HG03039 (cell line): Measurements from ENCODE around the gene CHRM4.

Experiments used
- ATAC-seq: cut with Tn5 transposase; IDR thresholded peaks from one replicate; pipeline ENCODE4 v1.9.1; 2021; ENCODE audit warnings: mild to moderate bottlenecking, moderate library complexity; ENCODE audit not compliant: unreplicated experiment

The CHRM4 gene

DNA sequence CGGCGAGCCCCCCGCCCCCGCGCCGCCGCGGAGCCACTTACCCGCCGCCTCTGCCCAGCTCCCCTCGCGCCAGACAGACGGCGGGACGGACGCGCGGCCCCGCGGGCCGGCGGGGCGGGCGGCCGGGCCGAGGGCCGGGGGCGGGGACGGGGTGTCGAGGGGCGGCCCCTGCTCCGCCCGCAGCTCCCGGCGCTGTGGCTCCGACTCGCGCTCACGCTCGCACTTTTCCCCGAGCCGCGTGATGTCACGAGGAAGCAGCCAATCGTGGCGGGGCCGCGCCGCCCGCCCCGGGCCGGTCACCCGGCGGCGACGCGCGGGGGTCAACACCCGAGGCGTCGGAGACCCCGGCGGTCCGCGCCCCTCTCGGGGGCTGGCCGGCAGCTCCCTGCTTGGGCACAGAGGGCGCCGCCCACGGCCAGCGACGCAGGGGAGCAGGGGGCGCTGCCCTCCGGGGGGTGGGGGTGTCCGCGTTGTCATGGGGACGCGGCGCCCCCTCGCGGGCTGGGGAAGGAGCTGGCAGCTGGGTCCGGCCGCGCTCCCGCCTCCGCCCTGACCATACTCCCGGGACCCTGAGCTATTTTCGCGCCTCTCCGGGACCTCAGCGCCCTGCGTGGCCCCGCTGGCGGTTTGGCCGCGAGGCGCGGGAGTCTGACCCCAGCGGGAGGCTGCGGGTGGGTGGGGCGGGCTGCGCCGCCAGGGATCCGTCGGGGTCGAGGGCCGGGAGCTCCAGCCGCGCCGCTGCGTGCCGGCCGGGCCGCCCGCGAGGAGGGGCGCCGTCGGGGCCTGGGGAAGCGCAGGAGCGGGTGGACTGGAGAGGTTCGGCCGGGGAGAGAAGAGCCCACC, at the start of gene CHRM4:
Gene CHRM4 (minus strand): TSS at position 199 of the 843 bp plus-strand sequence. CDS start 5,219 bp downstream, outside the sequence.
- ATAC-seq = no peak

DNA sequence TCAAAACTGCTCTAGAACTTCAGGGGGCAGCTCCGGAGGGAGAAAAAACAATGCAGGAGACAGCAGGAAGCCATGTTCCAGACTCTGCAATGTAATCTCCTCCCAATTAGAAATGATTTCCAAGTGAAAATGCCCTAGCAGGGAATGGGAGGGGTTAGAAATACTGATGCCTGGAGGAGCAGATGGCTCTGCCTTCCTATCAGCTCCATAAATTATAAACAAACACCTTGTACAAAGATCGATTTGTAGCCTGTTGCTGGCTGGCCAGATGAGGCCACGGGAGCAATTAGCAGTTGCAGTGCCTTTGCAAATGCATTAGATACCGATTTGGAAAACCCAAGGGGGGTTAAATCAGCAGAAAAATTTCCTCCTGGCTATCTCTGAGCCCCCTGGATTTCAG, 46.6 kb upstream of the CHRM4 start:
- no peak for ATAC-seq

DNA sequence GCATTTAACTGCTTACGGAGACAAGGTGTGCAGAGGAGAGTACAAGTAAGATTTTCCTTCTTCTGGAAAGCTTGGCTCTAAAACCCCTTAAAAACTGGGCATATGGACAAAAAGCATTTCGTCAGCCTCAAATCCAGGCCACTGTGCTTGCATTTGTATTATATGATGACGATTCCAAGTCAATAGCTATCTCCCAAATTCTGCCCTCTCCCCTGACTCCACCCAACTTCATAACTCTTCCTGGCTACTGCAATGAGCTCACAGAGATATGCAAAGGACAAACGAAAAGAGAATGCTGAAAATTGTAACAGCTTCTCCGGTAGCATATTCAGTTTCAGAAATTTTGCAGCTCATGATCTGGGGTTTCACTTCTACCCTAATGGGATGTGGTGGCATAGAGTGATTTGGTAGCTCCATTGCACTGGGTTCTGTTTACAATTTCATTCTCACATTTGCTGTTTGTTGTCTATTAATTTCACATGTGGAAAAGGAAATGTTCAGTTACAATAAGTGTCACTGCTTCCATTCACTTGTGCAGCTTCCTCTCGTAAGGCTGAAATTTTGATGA, 45.6 kb upstream of the CHRM4 start:
- no peak for ATAC-seq

DNA sequence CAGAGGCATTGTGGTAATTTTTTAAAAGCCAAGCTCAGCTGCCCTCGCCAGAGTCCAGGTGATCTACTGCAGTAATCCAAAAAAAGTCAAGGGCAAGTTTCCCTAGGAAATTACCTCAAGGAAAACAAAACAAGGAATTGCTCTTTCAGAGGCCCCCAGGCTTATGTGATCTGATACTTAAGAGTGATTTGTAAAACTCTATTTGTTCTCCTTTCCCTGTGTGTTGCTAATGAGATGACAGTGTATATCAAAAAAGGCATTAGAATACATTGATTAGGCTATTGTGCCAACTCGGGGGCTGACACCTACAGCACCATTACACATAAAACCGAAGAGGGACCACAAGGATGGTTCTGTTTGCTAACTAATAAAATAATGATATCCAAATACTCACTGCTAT, 44.5 kb upstream of the CHRM4 start:
- ATAC-seq = no peak

DNA sequence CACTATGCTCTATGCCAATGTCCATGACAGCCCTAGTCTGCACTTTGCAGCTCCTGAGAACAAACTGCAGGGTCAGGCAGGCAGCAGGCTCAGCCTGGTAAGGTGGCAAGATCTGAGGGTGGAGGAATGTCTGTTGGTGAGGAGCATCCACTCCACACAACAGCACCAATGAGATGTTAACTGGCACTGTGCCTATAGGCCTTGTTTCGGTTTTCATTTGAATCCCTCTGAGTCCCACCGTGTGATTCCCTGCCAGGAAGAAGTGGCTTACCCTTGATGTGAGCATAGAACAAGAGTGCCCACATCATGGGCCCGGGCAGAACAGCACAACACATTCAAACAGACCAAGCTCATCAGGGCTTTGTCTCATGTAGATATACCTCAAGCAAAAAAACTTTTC, 44.1 kb upstream of the CHRM4 start:
- ATAC-seq = no peak

DNA sequence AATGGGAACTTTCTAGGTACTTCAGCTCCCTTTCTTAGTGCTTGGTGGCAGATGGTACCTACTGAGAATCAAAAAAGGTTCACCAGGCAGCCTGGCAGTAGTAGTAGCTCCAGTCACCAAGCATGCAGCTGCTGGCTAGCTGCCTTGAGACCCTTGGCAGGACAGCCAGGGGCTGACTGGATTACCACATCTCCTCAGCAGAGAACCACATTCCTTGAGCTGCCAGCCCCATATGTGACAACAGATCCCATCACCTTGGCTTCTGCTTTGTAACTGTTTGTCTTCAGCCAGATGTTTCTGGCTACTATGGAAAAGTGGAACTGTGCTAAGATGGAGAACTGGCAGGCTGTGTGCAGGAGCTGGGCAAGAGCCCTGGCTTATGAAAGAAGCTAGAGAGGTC, 39.6 kb upstream of the CHRM4 start:
- ATAC-seq = no peak

DNA sequence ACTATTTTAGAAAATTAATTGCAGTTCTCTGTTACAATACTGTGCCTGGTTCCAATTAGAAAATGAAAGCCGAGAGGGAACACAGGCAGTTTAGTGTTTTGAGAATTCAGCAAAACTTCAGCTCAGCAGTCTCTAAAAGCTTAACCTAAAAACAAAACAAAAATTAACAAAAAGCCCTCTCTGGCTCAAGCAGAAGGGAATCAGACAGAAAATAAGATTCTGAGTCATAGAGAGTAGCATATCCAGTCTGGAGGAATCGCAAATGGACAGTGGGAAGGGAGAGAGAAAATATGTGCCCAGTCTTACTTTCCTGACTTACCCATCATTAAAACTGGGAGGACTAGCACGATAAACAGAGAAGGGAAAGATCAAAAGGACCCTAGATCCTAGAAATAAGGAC, 38.1 kb upstream of the CHRM4 start:
- no peak for ATAC-seq

DNA sequence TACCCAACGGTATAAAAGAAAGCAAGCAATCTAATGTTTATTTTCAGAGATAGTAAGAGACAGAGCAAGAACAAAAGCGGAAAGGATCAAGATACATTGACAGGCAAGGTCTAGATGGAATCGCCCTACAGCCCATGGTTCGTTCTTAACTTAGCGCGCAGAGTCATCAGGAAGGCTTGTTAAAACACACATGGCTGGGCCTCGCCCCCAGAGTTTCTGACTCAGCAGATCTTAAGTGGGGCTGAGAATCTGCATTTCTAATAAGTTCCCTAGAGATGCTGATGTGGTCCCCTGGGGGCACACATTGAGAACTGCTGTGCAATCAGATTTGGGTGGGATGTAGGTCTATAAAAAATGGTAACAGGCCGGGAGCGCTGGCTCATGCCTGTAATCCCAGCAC, 35.8 kb upstream of the CHRM4 start:
- no peak for ATAC-seq

DNA sequence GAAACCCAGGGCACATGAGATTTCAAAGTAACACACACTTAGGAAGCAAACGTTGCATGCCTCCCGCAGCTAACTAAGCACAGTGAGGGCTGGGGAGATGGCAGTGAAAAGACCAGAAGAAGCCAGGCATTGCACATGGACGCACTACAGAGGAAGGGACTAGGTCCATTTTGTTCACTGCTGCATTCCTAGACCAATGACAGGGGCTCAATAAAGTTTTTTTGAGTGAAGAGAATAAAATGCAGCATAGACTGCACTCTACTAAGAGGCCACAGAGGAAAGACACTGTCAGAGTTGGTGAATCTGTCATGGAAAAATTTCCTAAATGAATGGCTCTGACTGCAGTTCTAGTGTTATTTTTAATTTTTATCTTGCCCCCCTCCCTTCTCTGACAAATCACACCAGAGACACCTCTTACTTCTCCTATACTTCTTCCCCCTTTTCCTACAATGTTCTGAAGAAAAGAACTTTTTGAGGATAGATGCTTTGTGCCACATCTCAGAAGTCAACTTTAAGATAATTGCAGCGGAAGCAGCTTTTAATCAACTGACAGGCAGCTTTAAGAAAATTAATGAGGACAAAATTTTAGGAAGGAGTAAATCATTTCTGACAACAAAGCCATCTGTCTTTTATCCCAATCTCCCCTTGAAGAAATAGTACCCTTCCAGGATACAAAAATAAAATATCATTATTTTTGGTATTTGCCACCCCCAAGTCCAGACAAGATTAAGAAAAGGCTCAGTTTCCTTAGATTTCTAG, 34.8 kb upstream of the CHRM4 start:
- no peak for ATAC-seq

DNA sequence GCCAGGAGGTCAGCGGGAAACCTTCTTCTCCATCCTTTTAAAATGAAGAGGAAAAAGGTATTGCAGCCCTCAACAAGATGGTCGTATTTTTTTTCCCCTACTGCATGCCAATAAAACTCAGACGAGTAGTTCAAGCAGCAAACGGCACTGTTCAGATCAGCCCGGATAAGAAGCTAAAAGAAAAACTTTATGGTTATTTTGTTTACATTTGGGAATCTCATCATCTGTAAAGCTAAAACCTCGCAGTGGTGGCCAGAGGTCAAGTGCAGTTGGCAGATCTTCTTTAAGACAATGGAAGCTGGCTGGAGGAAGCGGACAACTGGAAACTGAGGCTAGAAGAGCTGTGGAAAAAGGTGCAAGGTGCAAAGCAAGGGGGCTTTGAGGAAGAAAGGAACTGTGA, 31.0 kb upstream of the CHRM4 start:
- no peak for ATAC-seq

DNA sequence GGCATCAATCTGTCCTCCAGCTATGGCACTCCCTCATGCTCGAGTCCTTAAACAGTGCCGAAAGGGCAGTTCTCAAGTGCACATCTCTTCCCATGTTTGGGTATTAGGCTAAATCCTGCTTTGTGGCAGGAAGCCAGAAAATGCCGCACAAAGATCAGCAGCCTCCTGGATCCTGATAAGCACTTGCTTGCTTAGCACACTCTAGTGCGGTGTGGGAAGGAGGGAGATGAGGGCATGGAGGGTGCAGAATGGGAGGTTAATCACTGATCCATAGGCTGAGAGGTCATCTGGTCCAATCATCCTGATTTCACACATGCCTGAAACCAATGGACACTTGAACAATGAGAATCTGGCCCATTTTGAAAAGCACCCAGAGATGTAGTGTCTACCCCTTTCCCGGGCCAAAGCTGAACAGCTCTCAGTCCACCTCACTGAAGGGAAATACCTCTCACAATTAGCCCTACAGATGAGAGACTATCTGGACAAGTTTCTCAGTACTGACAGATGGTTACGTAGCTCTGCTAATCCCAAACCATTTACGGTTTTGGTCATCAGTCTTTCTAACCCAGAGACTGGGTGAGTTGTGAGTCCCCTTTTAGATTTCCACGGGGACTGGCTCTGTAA, 29.8 kb upstream of the CHRM4 start:
- ATAC-seq = no peak

DNA sequence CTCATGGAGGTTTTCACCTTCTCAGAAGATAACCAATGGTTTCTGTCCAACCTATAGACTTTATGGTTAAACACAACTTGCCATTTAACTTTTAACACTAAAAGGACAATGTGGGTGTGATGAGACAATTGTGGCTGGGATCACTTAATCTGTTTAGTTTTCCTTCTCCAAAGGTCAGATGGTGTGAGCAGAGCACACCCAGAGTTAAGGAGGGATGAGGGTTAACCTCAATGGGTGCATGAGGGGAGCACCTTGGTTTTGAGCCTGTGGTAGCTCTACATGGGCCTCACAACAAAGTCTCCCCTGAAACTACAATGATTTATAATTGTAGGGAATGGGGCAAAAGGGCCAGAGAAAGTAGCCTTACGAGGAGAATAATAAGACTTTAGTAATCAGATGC, 28.9 kb upstream of the CHRM4 start:
- ATAC-seq = no peak

DNA sequence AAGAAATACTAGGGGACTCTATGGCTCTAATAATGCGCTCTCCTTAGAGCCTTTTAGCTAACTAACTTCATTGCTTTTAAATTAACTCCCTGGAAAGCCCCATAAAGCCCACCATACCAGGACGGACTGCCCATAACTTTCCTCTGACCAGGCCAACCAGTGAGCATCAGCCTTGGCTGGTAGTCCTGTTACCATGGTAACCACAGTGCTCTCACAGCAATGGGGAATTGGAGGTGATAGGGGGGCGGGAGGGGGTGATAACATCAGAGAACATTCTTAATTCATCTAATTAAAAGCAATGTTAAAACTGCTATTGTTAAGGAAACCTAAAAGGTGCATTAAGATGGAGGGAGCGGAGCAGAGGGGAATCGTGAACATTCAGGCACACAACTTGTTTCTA, 27.2 kb upstream of the CHRM4 start:
- ATAC-seq = no peak

DNA sequence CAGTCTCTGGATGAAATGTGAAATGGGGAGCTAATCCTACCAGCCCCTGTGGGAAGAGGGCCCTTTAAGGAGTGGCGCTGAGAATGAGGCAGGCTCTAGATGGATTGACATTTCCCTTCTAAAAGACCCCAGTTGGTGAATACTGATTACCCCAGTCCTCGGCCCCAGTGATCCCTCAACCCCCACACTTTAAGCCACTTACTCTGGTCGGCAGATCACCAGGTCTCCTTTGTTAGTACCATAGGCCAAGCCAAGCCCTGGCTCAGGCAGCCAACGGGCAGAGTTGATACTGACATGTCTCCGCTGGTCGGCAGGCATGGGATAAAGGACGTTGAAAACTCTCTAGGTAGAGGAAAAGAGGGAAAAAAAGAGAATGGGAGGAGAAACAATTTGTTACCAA, 26.1 kb upstream of the CHRM4 start:
- no peak for ATAC-seq

DNA sequence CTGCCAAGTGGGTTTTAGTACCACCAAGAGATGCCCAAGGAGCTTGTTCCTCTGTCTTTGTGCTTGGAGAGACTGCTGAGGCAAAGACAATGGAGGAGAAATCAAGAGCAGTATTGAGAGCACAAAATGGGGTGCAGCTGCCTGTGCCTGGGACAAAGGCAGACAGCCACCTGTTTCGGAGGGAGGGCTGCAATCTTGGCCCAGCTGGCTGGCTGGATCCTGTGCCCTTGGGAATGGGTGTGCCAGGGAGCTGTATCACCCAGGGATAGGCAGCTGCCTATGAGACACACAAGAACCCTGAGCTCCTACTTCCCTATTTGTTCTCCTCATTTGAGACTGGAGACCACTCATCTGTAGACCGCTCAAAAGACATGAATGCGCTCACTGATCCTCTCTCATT, 23.3 kb upstream of the CHRM4 start:
- ATAC-seq = no peak

DNA sequence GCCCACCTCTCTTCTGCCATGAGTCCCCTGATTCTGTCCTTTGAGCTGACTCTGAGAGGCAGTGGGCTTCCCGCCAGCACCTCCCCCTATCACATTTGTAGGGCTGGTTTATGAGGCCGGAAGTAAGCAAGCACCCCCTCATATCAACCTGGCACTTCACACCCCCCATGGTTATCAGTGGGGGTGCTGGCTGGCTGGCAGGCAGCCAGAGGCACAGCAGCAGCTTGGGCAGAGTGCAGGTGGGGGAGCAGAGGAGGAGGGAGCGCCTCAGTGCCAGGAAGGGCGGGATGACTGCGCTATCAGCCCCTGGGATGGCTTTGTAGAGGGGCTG, 22.9 kb upstream of the CHRM4 start:
- no peak for ATAC-seq

DNA sequence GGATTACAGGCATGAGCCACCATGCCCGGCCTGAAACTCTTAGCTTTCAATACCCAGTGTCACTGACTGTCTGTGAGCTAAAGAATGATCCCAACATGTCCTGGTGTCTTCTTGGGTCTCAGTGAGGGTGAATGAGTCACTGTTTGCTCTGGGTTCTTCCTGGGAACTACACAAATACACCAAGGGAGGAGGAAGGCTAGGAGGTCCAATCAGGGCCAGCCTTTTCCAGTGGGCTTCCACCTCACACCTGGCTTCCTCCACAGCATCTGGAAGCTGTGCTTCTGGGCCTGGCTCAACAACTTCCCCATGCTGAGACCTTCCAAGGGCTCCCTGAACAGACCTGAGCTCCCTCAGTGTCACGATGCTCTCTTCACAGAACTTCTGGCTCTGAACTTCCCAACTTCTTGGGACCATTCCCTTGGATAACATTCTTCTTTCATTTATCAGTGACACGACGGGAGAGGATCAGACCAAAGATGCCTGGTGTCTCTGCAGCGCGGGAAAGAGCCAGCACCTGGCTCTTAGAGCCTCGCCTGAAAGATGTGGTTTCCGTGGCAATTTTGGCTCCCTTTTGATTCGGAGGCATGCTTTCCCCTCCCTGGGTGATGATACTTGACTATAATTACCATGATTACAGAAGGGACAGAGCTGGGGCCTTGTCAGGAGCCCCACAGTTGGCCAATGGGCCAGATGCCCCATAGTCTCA, 22.3 kb upstream of the CHRM4 start:
- ATAC-seq = no peak

DNA sequence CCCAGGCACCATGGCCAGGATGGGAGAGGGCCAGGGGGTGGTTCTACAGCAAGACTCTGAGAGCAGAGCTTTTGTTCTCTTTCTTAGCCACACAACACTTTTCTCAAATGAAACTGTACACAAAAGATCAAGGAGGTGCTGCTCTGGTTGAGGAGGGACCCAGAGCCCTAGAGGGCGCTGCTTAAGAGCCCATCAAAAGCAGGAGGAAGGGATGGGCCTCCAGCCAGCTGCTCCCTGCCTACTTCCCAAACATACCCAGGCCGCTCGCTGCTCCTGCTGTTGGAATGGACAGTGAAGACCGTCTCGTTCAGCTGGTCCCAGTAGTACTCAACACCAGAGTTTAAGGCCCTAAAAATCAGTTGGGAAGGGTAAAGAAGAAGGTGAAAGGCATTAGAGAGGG, 18.4 kb upstream of the CHRM4 start:
- no peak for ATAC-seq

DNA sequence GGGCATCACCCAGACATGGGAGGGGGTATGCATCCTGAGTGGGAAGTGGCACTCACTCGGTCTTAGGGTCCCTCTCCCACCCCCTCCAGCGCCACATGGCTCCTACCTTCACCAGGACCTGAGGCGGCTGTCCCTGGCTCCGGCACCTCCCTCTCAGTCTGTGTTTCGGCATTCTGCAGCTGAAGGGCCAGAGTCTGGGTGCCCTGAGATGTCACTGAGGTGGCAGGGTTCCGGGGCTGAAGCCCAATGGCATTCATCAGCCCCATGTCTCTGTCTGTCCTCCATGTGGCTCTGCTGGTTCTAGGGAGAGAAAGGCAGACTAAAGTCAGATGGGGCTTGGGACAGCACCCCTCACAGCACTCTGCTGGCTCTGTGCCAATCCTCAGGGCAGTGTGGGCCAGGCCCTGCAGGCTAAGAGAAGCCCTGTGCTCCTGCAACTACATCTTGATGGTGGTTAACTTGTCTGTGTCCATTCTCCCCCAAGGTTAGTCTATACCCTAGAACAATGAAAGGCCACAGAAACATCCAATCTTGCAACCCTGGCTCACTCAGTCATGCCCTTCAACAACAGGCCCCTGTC, 16.9 kb upstream of the CHRM4 start:
- no peak for ATAC-seq

DNA sequence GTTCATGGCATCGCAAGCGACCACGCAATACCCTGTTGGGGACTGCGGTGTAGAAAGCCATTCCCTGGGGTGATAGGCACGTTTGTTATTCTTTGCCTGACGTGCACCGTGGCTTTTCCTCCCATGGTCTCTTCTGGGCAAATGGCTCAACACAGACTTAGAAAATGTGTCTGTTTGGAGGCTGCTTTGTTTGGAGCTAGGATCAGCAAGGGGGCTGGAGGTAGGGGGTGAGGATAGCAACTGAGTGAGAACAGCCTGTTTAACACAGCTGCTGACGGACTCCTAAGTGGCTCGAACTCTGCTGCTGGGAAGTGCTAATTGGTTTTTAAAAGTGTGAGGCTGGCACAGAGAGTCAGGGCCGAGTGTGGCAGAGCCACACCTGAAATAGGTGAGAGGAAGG, 16.1 kb upstream of the CHRM4 start:
- ATAC-seq = no peak
